Measurements from ENCODE around the gene ZMIZ1.
"Not testable (repeated sequence)": the region's sequence is repeated elsewhere in the genome, so short reads cannot be mapped to it uniquely, and the experiment has no call there.

The ZMIZ1 gene

GRCh38 chr10:79028451-79029010 is 40.2 kb upstream of the ZMIZ1 start:
- no peak for DNase-seq (ENCODE audit: low read depth)
- H3K4me3 ChIP-seq (ENCODE audit: low read depth, low read length): no peak overlapping the region

- DNase-seq (ENCODE audit: low read depth): no peak
- H3K4me3 ChIP-seq (ENCODE audit: low read depth, low read length): no peak overlapping the region
Observed at GRCh38 chr10:79029478-79030390, 39.0 kb upstream of the ZMIZ1 start.

- DNase-seq (ENCODE audit: low read depth): no peak
- no peak overlapping the region for H3K4me3 ChIP-seq (ENCODE audit: low read depth, low read length)
Observed at GRCh38 chr10:79030705-79031104, 38.1 kb upstream of the ZMIZ1 start.

- H3K4me3 ChIP-seq (ENCODE audit: low read depth, low read length): no peak overlapping the region
- no peak for DNase-seq (ENCODE audit: low read depth)
Observed at GRCh38 chr10:79031723-79032122, 37.0 kb upstream of the ZMIZ1 start.

GRCh38 chr10:79034271-79034876 is 34.4 kb upstream of the ZMIZ1 start:
- H3K4me3 ChIP-seq (ENCODE audit: low read depth, low read length): no peak overlapping the region
- DNase-seq (ENCODE audit: low read depth): no peak

- H3K4me3 ChIP-seq (ENCODE audit: low read depth, low read length); DNase-seq (ENCODE audit: low read depth): not testable (repeated sequence)
Observed at GRCh38 chr10:79036416-79036815, 32.4 kb upstream of the ZMIZ1 start.

- H3K4me3 ChIP-seq (ENCODE audit: low read depth, low read length): no peak overlapping the region
- DNase-seq (ENCODE audit: low read depth): no peak
Observed at GRCh38 chr10:79038104-79038840, 30.5 kb upstream of the ZMIZ1 start.

- DNase-seq (ENCODE audit: low read depth): peak; percentile 10
- no peak overlapping the region for H3K4me3 ChIP-seq (ENCODE audit: low read depth, low read length)
Observed at GRCh38 chr10:79038841-79039201, 29.9 kb upstream of the ZMIZ1 start.

GRCh38 chr10:79042639-79043411 is 25.9 kb upstream of the ZMIZ1 start:
- DNase-seq (ENCODE audit: low read depth): no peak
- no peak overlapping the region for H3K4me3 ChIP-seq (ENCODE audit: low read depth, low read length)

- DNase-seq (ENCODE audit: low read depth): no peak
- H3K4me3 ChIP-seq (ENCODE audit: low read depth, low read length): no peak overlapping the region
Observed at GRCh38 chr10:79044036-79044632, 24.6 kb upstream of the ZMIZ1 start.

- H3K4me3 ChIP-seq (ENCODE audit: low read depth, low read length): no peak overlapping the region
- DNase-seq (ENCODE audit: low read depth): no peak
Observed at GRCh38 chr10:79044846-79045245, 23.9 kb upstream of the ZMIZ1 start.

GRCh38 chr10:79045566-79046175 is 23.1 kb upstream of the ZMIZ1 start:
- H3K4me3 ChIP-seq (ENCODE audit: low read depth, low read length): no peak overlapping the region
- DNase-seq (ENCODE audit: low read depth): no peak

GRCh38 chr10:79046326-79046725 is 22.4 kb upstream of the ZMIZ1 start:
- no peak overlapping the region for H3K4me3 ChIP-seq (ENCODE audit: low read depth, low read length)
- DNase-seq (ENCODE audit: low read depth): no peak

GRCh38 chr10:79046741-79047583 is 21.8 kb upstream of the ZMIZ1 start:
- DNase-seq (ENCODE audit: low read depth): no peak
- H3K4me3 ChIP-seq (ENCODE audit: low read depth, low read length): no peak overlapping the region

- DNase-seq (ENCODE audit: low read depth): no peak
- H3K4me3 ChIP-seq (ENCODE audit: low read depth, low read length): no peak overlapping the region
Observed at GRCh38 chr10:79047584-79047874, 21.2 kb upstream of the ZMIZ1 start.

GRCh38 chr10:79047875-79048638 is 20.7 kb upstream of the ZMIZ1 start:
- no peak for DNase-seq (ENCODE audit: low read depth)
- no peak overlapping the region for H3K4me3 ChIP-seq (ENCODE audit: low read depth, low read length)
